Stomach (tissue), 9 donors: ENCODE data around the gene PTPN3. TPM values are rescaled to one million over a fixed set of nuclear protein-coding genes. Genes with fewer than 3 reads are reported as not detected.
A peak's percentile ranks its signal among the peaks of the same experiment; 100 is the strongest.

Experiments
- DNase-seq, 2 donors: peaks; one replicate each; pipeline versions ENCODE4 v3.0.0 to v3.0.0-alpha.2; 2013 to 2019
- H3K27ac ChIP-seq, 5 donors: fragments of 200-600 bp in 4 of 5; sonication (generic) in 4 of 5; one replicate each; pipeline ENCODE4 v1.5.1; 2013 to 2019; ENCODE audit warnings: mild to moderate bottlenecking in 1 of 5, moderate library complexity in 1 of 5
- H3K27me3 ChIP-seq, 3 donors: fragments of 200-600 bp; sonication (generic); one replicate each; pipeline ENCODE4 v1.5.1; 2017 to 2019; ENCODE audit warnings: mixed run types in 1 of 3
- H3K36me3 ChIP-seq, 4 donors: fragments of 200-600 bp; sonication (generic); 1 replicate in 3 of 4; 2 replicates in 1 of 4; pipeline ENCODE4 v1.5.1; 2016 to 2019
- H3K4me1 ChIP-seq, 4 donors: fragments of 200-600 bp; sonication (generic); one replicate each; pipeline ENCODE4 v1.5.1; 2016 to 2019
- H3K4me3 ChIP-seq, 4 donors: fragments of 200-600 bp; sonication (generic) in 3 of 4; one replicate each; pipeline ENCODE4 v1.5.1; 2016 to 2019; ENCODE audit warnings: mild to moderate bottlenecking in 1 of 4
- H3K9me3 ChIP-seq, 4 donors: fragments of 200-600 bp; sonication (generic); one replicate each; pipeline ENCODE4 v1.5.1; 2016 to 2019
- EP300 ChIP-seq: sonication (generic); formaldehyde crosslinking; IDR thresholded peaks from one replicate; pipeline ENCODE4 v1.6.1; 2017; ENCODE audit warnings: antibody characterized with exemption
- POLR2A ChIP-seq, 4 donors: fragments of 450-650 bp; IDR thresholded peaks; one replicate each; pipeline ENCODE4 v1.6.1; 2016; ENCODE audit warnings: antibody characterized with exemption in 4 of 4, control low read depth in 2 of 4, mild to moderate bottlenecking in 1 of 4, moderate library complexity in 1 of 4
- POLR2AphosphoS5 ChIP-seq, 3 donors: sonication (generic); formaldehyde crosslinking; IDR thresholded peaks; one replicate each; pipeline ENCODE4 v1.6.1; 2016; ENCODE audit warnings: antibody characterized with exemption in 3 of 3
- WGBS, 5 donors: extraction: QIAGEN DNeasy Blood & Tissue Kit in 3 of 5; methylation state at CpG; one replicate each; pipeline versions ENCODE4 v1.1.5 to v1.1.7; 2013 to 2018; 5-methylcytosine and 5-hydroxymethylcytosine counted together
- intact Hi-C: fragments of 100-400 bp; cut with DNase I; formaldehyde crosslinking; loops from one replicate; pipeline ENCODE4 v1.15.1; 2023; ENCODE audit warnings: low total_unique reads
- polyA plus RNA-seq, 3 donors: library from polyadenylated mRNA; stranded (reverse); fragments of 200-250 nt; gene quantifications; one replicate each; pipeline ENCODE4 v1.2.3, GENCODE V29; 2013
- total RNA-seq, 5 donors: library from RNA; depleted of rRNA; stranded (reverse); fragments of >200 nt; gene quantifications; one replicate each; pipeline versions ENCODE4 v1.1.0 to v1.2.3, GENCODE V29; 2014 to 2016
- TF ChIP-seq, protein P1 (sequence below), 7 experiments: fragments of 450-650 bp in 4 of 7; fragments of 200-600 bp in 3 of 7; sonication (generic) in 3 of 7; IDR thresholded peaks; one replicate each; pipeline ENCODE4 v1.5.1; 2016 to 2019; ENCODE audit warnings: antibody characterized with exemption in 7 of 7, control low read depth in 2 of 7, mild to moderate bottlenecking in 1 of 7
- donor health status: healthy with polysubstance abuse.
- donor health status: Bipolar disorder and iron deficiency.
- donor health status: healthy.

Gene PTPN3
- total and polyA plus RNA-seq, 8 donors, result 4.7 to 16.7 (median 13.1) TPM

DNA sequence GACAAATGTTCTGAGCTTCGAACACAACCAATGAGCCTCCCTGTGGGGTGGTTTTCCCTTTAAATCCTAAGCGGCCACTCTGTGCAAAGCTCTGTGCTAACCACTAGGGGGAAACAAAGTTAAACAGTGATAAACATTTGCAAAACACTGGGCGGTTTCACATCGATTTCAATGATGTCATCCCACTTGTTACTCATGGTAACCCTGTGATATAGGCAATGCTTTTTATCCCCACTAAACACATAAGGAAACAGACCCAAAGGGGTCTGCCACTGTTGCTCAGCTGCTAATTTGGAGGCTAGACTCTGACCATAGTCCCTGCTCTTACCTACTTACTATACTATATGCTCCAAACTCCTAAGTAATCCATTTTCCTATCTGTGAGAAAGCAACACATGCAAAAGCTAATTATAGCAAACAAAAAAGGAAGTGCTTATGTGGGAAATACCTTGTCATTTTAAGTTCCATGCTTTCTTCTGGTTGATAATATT lies 57.3 kb downstream of the PTPN3 start:
- intact Hi-C loops, result no loop called here
- WGBS, 5 donors, result 1 to 9% (median 5%) methylated on average over 4 of the region's 4 CpGs
- H3K4me1 ChIP-seq, result peaks cover 0 to 14% (median 8%) of the 10 kb centered on the region in 4 donors

GRCh38 chr9:109440117-109440515 lies 58.0 kb downstream of the PTPN3 start:
- H3K4me3 ChIP-seq, result no peak overlapping the region
- peak in 1 of 2 donors; percentile 20 for DNase-seq
- H3K36me3 ChIP-seq, result peaks cover 0 to 34% (median 5%) of the 10 kb centered on the region in 4 donors
- no peaks in the 10 kb centered on the region for H3K27me3 ChIP-seq
- peaks cover 0 to 14% (median 8%) of the 10 kb centered on the region in 4 donors for H3K4me1 ChIP-seq
- WGBS, 5 donors, result 57 to 84% (median 75%) methylated on average over 3 of the region's 3 CpGs
- TF ChIP-seq POLR2A (IDR thresholded peaks at IDR 0.05) (no peak), POLR2AphosphoS5 (IDR thresholded peaks at IDR 0.05) (no peak), EP300 (no peak)
- TF ChIP-seq, protein P1, sequence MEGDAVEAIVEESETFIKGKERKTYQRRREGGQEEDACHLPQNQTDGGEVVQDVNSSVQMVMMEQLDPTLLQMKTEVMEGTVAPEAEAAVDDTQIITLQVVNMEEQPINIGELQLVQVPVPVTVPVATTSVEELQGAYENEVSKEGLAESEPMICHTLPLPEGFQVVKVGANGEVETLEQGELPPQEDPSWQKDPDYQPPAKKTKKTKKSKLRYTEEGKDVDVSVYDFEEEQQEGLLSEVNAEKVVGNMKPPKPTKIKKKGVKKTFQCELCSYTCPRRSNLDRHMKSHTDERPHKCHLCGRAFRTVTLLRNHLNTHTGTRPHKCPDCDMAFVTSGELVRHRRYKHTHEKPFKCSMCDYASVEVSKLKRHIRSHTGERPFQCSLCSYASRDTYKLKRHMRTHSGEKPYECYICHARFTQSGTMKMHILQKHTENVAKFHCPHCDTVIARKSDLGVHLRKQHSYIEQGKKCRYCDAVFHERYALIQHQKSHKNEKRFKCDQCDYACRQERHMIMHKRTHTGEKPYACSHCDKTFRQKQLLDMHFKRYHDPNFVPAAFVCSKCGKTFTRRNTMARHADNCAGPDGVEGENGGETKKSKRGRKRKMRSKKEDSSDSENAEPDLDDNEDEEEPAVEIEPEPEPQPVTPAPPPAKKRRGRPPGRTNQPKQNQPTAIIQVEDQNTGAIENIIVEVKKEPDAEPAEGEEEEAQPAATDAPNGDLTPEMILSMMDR (IDR thresholded peaks at IDR 0.05), result no peak
- intact Hi-C loops, result no loop called here
- no peaks in the 10 kb centered on the region for H3K9me3 ChIP-seq
- no peak overlapping the region for H3K27ac ChIP-seq

More for the DNA sequence above, 57.3 kb downstream of the PTPN3 start:
- Histone ChIP-seq H3K27ac (peak overlapping the region in 1 of 5 donors; percentile 8), H3K36me3 (peaks cover 0 to 34% (median 6%) of the 10 kb centered on the region in 4 donors), H3K4me3 (no peak overlapping the region), H3K9me3 (no peaks in the 10 kb centered on the region), H3K27me3 (no peaks in the 10 kb centered on the region)
- peak; percentile 53 to 89 for DNase-seq
- TF ChIP-seq, protein P1 (IDR thresholded peaks at IDR 0.05), result peak in 5 of 7 experiments; percentile 64 to 84 (median 77)
- TF ChIP-seq EP300, result no peak
- peak in 1 of 3 donors; percentile 43 for TF ChIP-seq POLR2AphosphoS5 (IDR thresholded peaks at IDR 0.05)
- TF ChIP-seq POLR2A (IDR thresholded peaks at IDR 0.05), result no peak

DNA sequence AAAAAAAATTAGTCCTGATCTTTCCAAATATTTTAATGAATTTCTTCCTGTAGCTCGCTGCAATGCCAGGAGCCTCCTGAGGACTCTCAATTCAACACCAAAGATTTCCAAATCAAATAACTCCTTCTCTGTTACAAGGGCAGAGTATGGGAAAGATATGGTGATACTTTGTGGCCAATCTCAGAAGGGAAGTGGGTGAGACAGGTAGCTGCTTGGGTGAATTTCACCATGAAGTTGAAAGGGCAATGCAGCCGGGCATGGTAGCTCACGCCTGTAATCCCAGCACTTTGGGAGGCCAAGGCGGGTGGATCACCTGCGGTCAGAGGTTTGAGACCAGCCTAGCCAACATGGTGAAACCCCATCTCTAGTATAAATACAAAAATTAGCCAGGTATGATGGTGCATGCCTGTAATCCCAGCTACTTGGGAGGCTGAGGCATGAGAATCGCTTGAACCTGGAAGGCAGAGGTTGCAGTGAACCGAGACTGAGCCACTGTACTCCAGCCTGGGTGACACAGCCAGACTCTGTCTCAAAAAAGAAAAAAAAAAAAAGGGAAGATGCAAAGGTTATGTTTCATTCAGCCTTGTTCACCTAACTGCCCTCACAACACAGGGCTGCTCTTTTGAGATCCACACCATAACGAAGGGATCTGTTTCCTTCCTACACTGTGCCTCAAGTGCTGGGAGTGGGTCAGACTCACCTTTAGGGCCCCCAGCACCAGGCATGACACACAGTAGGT lies 58.6 kb downstream of the PTPN3 start:
- Histone ChIP-seq H3K9me3 (no peaks in the 10 kb centered on the region), H3K27me3 (no peaks in the 10 kb centered on the region), H3K4me3 (no peak overlapping the region), H3K36me3 (peaks cover 0 to 34% (median 5%) of the 10 kb centered on the region in 4 donors), H3K27ac (no peak overlapping the region), H3K4me1 (peaks cover 0 to 14% (median 8%) of the 10 kb centered on the region in 4 donors)
- intact Hi-C loops, result no loop called here
- no peak for DNase-seq
- WGBS, 5 donors, result 89 to 94% (median 92%) methylated on average over 8 of the region's 8 CpGs
- TF ChIP-seq EP300 (no peak), POLR2AphosphoS5 (IDR thresholded peaks at IDR 0.05) (no peak), POLR2A (IDR thresholded peaks at IDR 0.05) (no peak)
- TF ChIP-seq, protein P1 (IDR thresholded peaks at IDR 0.05), result no peak

- TF ChIP-seq, protein P1 (IDR thresholded peaks at IDR 0.05), result no peak
- no peak for TF ChIP-seq POLR2AphosphoS5 (IDR thresholded peaks at IDR 0.05)
- no peak for TF ChIP-seq EP300
- no peak for TF ChIP-seq POLR2A (IDR thresholded peaks at IDR 0.05)
- no peak overlapping the region for H3K4me3 ChIP-seq
- WGBS, 5 donors, result 58 to 67% (median 61%) methylated on average over 4 of the region's 4 CpGs
- intact Hi-C loops, result no loop called here
- DNase-seq, result no peak
- H3K4me1 ChIP-seq, result peaks cover 0 to 14% (median 8%) of the 10 kb centered on the region in 4 donors
- H3K27me3 ChIP-seq, result no peaks in the 10 kb centered on the region
- no peaks in the 10 kb centered on the region for H3K9me3 ChIP-seq
- H3K27ac ChIP-seq, result no peak overlapping the region
- H3K36me3 ChIP-seq, result peaks cover 0 to 29% (median 4%) of the 10 kb centered on the region in 4 donors
Measured at GRCh38 chr9:109437286-109437685, 60.8 kb downstream of the PTPN3 start.
